A549 treated with RU486 at 1 μM for 4 hours (cell line): Measurements from ENCODE around the gene ELAPOR1. TPM values are rescaled to one million over a fixed set of nuclear protein-coding genes. Genes with fewer than 3 reads are reported as not detected.

Experiments used
- total RNA-seq: library from RNA; stranded (reverse); fragments of 200-300 nt; extraction: Qiagen RNA extraction; gene quantifications from 5 replicates; pipeline ENCODE4 v1.2.3, GENCODE V29; 2022; ENCODE audit warnings: low read depth

The ELAPOR1 gene, protein sequence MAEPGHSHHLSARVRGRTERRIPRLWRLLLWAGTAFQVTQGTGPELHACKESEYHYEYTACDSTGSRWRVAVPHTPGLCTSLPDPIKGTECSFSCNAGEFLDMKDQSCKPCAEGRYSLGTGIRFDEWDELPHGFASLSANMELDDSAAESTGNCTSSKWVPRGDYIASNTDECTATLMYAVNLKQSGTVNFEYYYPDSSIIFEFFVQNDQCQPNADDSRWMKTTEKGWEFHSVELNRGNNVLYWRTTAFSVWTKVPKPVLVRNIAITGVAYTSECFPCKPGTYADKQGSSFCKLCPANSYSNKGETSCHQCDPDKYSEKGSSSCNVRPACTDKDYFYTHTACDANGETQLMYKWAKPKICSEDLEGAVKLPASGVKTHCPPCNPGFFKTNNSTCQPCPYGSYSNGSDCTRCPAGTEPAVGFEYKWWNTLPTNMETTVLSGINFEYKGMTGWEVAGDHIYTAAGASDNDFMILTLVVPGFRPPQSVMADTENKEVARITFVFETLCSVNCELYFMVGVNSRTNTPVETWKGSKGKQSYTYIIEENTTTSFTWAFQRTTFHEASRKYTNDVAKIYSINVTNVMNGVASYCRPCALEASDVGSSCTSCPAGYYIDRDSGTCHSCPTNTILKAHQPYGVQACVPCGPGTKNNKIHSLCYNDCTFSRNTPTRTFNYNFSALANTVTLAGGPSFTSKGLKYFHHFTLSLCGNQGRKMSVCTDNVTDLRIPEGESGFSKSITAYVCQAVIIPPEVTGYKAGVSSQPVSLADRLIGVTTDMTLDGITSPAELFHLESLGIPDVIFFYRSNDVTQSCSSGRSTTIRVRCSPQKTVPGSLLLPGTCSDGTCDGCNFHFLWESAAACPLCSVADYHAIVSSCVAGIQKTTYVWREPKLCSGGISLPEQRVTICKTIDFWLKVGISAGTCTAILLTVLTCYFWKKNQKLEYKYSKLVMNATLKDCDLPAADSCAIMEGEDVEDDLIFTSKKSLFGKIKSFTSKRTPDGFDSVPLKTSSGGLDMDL
- 0.37 to 1.5 TPM (median 0.51 TPM) in 5 replicates for total RNA-seq

DNA sequence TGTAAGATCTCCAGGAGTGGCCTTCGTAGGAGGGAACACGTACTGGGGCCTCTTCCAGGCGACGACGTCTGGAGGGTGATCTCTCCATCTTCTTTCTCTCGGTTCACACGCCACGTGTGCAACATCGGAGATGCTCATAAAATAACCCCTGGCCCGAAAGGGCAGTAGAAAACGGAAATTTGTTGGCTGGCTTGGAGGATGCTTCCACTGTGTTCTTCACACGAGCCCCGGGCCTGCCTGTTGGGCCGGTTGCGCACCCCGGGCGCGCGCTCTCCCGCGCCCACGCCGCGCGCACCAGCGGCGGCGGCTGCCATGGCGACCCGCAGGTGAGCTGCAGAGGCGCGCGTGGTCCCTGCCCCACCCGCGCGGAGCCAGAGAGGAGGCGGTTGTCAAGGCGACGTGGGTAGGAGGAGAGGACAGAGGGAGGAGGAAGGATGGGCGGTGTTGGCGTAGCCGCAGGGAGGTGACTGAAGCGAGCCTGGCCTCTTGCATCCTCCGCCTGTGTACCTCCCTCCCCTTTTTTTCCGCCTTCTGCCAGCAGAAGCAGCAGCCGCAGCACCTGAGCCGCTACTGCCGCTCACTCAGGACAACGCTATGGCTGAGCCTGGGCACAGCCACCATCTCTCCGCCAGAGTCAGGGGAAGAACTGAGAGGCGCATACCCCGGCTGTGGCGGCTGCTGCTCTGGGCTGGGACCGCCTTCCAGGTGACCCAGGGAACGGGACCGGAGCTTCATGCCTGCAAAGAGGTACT, at the start of gene ELAPOR1:
Gene ELAPOR1 (plus strand): TSS at position 526 of the 752 bp plus-strand sequence. CDS start 69 bp downstream, at position 595.

DNA sequence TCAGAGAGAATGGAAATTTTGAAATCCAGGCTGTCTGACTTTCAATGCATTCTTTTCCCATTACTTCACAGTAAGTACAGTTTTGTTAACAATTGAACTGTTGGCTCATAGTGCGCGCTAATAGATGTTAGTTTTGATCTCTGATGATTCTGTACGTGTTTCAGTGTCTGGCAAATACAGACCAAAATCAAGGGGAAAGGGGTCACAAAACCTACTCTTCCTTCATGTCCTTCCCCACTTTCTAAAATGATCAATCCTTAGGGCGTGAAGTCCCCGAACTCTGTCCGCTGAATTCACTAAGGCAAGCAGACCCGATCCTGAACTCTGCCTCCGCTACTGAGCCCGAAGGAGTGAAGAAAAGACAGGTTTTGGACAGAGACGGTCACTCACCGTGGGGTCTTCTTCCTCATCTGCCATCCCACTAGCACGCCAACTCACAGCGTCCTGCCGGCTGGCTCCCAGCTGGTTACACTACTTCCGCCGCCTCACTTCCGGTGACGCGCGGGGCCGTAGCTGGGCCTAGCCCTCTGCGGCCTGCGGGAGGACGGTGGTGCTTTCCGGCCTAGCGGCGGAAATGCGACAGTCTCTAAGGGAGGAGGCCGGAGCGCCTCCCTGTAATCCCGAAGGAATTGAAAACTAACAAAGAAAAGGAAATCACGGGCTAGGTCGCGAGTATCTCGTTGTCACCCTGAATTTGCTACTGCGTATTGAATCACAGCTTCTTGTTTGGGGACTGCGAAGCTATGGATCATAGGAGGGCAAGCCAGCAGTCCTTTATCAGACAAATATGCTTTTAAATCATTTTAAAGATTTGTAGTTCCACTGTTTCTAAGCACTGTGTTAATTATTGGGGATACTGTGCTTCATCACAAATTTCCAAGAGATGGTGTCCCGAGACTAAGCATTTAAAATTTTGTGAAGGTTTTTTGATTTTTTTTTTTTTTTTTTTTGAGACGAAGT, 38.1 kb upstream of the ELAPOR1 start, which contains the start of gene TAF13:
Gene TAF13 (minus strand): TSS at position 473 of the 960 bp plus-strand sequence. CDS start 56 bp downstream, at position 417.

DNA sequence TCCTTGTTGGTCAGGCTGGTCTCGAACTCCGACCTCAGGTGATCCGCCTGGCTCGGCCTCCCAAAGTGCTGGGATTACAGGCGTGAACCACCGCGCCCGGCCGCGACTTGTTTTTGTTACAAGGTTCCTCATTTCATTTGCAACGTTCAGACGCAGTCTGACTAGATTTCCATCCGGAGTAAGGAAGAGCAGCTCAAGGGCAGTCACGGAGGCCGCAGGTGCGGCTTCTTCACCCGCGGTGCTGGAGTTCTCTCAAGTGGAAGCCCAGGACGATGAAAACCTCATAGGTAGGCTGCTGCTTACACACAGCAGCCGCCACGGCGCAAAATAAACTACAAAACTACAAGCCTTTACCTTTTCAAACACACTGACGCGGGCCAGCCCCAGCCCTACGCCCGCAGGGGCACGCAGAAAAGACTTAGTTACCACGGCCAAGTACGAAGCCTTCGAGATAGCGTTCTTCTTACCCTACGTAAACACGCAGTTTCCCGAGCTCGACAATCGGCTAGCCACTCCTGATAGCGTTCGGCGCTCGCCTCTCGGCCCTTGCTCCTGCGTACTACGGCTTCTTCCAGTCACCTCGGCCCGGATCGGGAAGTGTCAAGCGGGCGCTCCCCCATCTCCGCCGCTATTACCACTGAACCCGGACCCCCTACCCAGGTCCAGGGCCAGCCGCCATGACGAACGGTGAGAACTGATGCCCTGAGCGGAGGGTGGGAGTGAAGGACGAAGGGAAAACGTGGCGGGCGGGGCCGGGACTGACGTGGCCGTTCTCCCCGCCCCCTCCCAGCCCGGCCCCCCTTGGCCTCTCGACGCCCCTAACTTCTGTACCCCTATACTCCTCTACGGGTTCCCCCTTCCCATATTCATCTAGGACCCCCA, 23.5 kb upstream of the ELAPOR1 start, which contains the start of gene TMEM167B:
Gene TMEM167B (plus strand): TSS at position 569 of the 882 bp plus-strand sequence. CDS start 109 bp downstream, at position 678.

Other genes with a start within 250 kb of the ELAPOR1 start
- 14.3 to 20.4 TPM (median 15.9 TPM) in 5 replicates for gene GPSM2, start 237.1 kb upstream of the ELAPOR1 start, total RNA-seq
- gene CLCC1, start 150.6 kb upstream of the ELAPOR1 start, total RNA-seq, result 15.5 to 17.2 TPM (median 16.1 TPM) in 5 replicates
- gene WDR47, start 72.0 kb upstream of the ELAPOR1 start, total RNA-seq, result 4.4 to 7.2 TPM (median 7.1 TPM) in 5 replicates
- 16.1 to 39.7 TPM (median 28.1 TPM) in 5 replicates for gene TAF13, start 38.1 kb upstream of the ELAPOR1 start, total RNA-seq
- 8.1 to 11.7 TPM (median 10.0 TPM) in 5 replicates for gene TMEM167B, start 23.4 kb upstream of the ELAPOR1 start, total RNA-seq
- gene SARS1, start 99.8 kb downstream of the ELAPOR1 start, total RNA-seq, result 93.6 to 105 TPM (median 99.7 TPM) in 5 replicates
- 3.6 to 5.9 TPM (median 5.2 TPM) in 5 replicates for gene CELSR2, start 135.4 kb downstream of the ELAPOR1 start, total RNA-seq
- 17.3 to 26.9 TPM (median 24.6 TPM) in 5 replicates for gene PSRC1, start 169.0 kb downstream of the ELAPOR1 start, total RNA-seq
- not detected in 5 replicates for gene MYBPHL, start 192.9 kb downstream of the ELAPOR1 start, total RNA-seq